AG04450 (cell line): ENCODE measurements around the gene CHTOP. TPM values are rescaled to one million over a fixed set of nuclear protein-coding genes. Genes with fewer than 3 reads are reported as not detected.

Experiments used
- CTCF ChIA-PET: fragments of 300-600, 350-600 bp; formaldehyde crosslinking; extraction: SDS; loops from one replicate; lab custom pipeline; 2022; ENCODE audit warnings: antibody characterized with exemption, inconsistent platforms; lab: Charles Lee
- POLR2A ChIA-PET: fragments of 350-600 bp; formaldehyde crosslinking; extraction: SDS; loops from one replicate; lab custom pipeline; 2021; ENCODE audit warnings: antibody characterized with exemption, inconsistent platforms; lab: Yijun Ruan, JAX
- DNase-seq: peaks from one replicate; pipeline ENCODE4 v3.0.0-alpha.2; 2011; ENCODE audit warnings: low read depth, low spot score
- H3K27ac ChIP-seq: one replicate; pipeline ENCODE4 v1.5.1; 2012; ENCODE audit warnings: low read depth, low read length, control low read depth
- H3K27me3 ChIP-seq: one replicate; pipeline ENCODE4 v1.6.0; 2012; ENCODE audit warnings: low read length; ENCODE audit not compliant: control insufficient read depth, insufficient read depth
- H3K4me3 ChIP-seq: 2 replicates; pipeline ENCODE4 v1.5.1; 2011; ENCODE audit warnings: mild to moderate bottlenecking, low read depth, low read length, control low read depth
- H3K9me3 ChIP-seq: 2 replicates; pipeline ENCODE4 v1.5.1; 2012; ENCODE audit warnings: low read length; ENCODE audit not compliant: control insufficient read depth, insufficient read depth
- CTCF ChIP-seq: IDR thresholded peaks from 2 replicates; pipeline ENCODE4 v1.5.1; 2011; ENCODE audit warnings: low read depth, low read length, control low read depth, inconsistent platforms
- polyA plus RNA-seq: library from polyadenylated mRNA; depleted of rRNA; stranded (reverse); fragments of >200 nt; gene quantifications from 2 replicates; pipeline ENCODE4 v1.2.3, GENCODE V29; 2011

CHTOP gene
- polyA plus RNA-seq, 1 experiment = 59.5 TPM

DNA sequence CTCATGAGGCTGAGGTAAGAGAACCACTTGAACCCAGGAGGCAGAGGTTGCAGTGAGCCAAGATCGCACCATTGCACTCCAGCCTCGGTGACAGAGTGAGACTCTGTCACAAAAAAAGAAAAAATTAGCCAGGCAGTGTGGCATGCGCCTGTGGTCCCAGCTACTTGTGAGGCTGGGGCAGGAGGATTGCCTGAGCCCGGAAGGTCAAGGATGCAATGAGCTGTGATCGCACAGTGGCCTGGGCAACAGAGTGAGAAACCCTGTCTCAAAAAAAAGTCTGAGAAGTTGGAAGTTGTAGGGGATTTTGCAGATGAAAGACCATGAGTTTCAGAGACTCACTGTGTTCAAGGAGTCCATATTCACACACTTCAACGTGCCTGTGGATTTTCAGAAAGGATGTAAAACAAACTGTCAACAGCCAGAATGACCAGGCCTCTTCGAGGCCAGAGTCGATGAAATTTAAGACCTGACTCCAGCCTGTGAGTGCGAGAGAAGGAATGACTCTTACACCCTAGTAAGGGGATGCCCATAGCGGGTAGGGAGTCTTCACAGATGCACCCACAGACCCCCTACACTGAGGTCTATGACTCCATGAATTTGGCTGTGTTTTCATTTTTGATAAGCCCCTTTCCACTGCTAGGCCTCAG is 8.8 kb upstream of the CHTOP start:
- no peak for DNase-seq
- no peak for TF ChIP-seq CTCF
- Histone ChIP-seq H3K27ac (no peak overlapping the region), H3K9me3 (no peaks in the 10 kb centered on the region; the same call in 1 of the 2 replicates), H3K4me3 (no peak overlapping the region), H3K27me3 (no peaks in the 10 kb centered on the region)
- POLR2A ChIA-PET = no interaction called here
- CTCF ChIA-PET = interaction anchor here (3.7 kb wide), 1 partner anchor 55 kb away, joined by 57 read pairs; no protein-coding TSS in a partner anchor

GRCh38 chr1:153626477-153626903 is 7.4 kb upstream of the CHTOP start:
- POLR2A ChIA-PET = interaction anchor here (0.6 to 3.4 kb wide), 16 partner anchors 9 to 364 kb away, joined by 3 to 46 read pairs (median 8); partner anchors contain the start of genes RPS27, S100A14, S100A16 and S100A6
- Histone ChIP-seq H3K27ac (peak overlapping the region; percentile 92), H3K4me3 (peak overlapping the region; percentile 80), H3K27me3 (no peaks in the 10 kb centered on the region), H3K9me3 (no peaks in the 10 kb centered on the region)
- no peak for TF ChIP-seq CTCF
- DNase-seq = no peak
- CTCF ChIA-PET = interaction anchor here (1.1 to 3.7 kb wide), 13 partner anchors 7 to 132 kb away, joined by 4 to 80 read pairs (median 10); partner anchors contain the start of genes S100A14, S100A16 and S100A6

DNA sequence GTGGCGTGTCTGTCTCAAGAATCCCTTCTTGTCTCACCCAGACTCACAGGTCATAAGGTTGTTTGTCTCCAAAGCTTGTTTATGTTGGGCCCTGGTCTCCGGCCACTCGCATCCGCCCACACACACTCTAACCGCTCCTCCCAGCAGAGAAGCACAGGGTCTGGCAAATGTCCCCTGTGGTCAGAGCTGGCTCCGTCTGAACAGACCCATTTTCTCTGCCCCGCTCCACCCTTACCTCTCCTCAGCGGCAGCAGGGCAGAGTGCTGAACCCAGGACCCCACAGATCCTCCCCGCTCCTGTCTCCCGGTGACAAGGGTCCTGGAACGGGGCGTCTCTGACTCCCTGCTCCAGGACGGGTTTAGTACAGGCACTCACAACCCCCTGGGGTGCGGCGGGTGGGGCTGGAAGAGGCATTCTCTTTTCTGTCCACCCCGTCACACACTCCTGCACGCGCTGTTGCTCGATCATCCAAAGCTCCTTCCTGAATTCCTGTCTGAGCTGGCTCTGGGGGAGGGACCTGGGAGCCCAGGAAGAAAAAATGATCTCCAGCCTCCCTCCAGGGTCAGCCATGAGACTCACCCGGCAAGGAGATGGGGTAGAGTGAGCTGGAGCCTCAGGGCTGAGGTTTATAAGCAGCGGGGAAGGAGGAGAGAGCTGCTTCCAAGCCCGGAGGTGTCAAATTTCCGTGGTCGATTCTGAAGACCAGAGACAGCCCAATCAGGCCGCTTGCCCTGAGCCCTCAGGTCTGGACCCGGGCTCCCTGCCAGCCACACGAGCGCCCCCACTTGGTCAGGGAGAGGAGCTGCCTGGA is 6.8 kb upstream of the CHTOP start, which contains the start of gene S100A13:
Gene S100A13 (minus strand): TSS at position 602 of the 811 bp plus-strand sequence. CDS start 1,033 bp downstream, outside the sequence.
- ChIA-PET CTCF (interaction anchor here (0.6 to 3.7 kb wide), 32 partner anchors 8 to 295 kb away, joined by 3 to 80 read pairs (median 6); partner anchors contain the start of genes S100A14, S100A16, S100A6 and SNAPIN), POLR2A (interaction anchor here (0.5 to 3.4 kb wide), 31 partner anchors 8 to 367 kb away, joined by 3 to 46 read pairs (median 4); partner anchors contain the start of genes RPS27, S100A14, S100A16 and S100A6)
- Histone ChIP-seq H3K27me3 (no peaks in the 10 kb centered on the region), H3K4me3 (peak within 1 kb of the TSS; percentile 80), H3K27ac (peak within 1 kb of the TSS; percentile 92), H3K9me3 (no peaks in the 10 kb centered on the region)
- DNase-seq = peak; percentile 92
- TF ChIP-seq CTCF = peak; percentile 78

- Histone ChIP-seq H3K4me3 (peak within 1 kb of the TSS; percentile 80), H3K27me3 (no peaks in the 10 kb centered on the region), H3K27ac (peak within 1 kb of the TSS; percentile 92), H3K9me3 (no peaks in the 10 kb centered on the region)
- no peak for DNase-seq
- CTCF ChIA-PET = interaction anchor here (0.6 to 3.7 kb wide), 31 partner anchors 9 to 276 kb away, joined by 3 to 80 read pairs (median 6); partner anchors contain the start of genes S100A14, S100A16, S100A6 and SNAPIN
- TF ChIP-seq CTCF = no peak
- POLR2A ChIA-PET = interaction anchor here (0.5 to 3.4 kb wide), 29 partner anchors 7 to 366 kb away, joined by 3 to 46 read pairs (median 4); partner anchors contain the start of genes RPS27, S100A14, S100A16 and S100A6
Observed at GRCh38 chr1:153627715-153628626, 5.9 kb upstream of the CHTOP start, which contains the start of gene S100A1. S100A1 (plus strand) TSS chr1:153628434; CDS start chr1:153630522, 2,088 bp downstream.
